Measurements from ENCODE around the gene MCC.

DNA sequence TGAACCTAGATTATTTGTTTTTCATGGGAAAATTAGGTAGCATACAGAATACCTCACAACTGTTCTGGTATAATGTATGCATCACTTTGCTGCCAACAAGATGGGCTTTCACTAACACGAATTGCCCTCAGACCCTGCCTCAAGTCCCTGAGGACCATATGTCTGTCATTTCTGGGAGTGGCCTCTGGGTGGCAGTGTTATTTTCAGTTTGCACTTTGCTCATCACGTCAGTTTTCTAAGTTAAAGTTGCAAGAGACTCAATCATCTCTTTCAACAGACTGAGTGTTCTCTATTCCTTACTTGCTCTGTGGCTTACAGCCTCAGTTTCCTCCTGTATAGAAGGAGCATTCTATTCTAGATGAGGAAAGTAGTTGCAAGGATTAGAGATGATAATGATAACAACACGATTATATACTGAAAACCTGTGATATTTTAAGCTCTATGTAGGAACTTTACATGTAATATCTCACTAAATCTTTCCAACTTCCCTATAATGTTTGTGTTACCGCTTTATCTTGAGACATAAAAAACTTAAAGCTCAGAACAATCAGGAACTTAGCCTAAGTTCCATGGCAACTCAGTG is 109.2 kb downstream of the MCC start:
- no peak for TF ChIP-seq POLR2A (IDR thresholded peaks at IDR 0.05)
- TF ChIP-seq, protein P1, sequence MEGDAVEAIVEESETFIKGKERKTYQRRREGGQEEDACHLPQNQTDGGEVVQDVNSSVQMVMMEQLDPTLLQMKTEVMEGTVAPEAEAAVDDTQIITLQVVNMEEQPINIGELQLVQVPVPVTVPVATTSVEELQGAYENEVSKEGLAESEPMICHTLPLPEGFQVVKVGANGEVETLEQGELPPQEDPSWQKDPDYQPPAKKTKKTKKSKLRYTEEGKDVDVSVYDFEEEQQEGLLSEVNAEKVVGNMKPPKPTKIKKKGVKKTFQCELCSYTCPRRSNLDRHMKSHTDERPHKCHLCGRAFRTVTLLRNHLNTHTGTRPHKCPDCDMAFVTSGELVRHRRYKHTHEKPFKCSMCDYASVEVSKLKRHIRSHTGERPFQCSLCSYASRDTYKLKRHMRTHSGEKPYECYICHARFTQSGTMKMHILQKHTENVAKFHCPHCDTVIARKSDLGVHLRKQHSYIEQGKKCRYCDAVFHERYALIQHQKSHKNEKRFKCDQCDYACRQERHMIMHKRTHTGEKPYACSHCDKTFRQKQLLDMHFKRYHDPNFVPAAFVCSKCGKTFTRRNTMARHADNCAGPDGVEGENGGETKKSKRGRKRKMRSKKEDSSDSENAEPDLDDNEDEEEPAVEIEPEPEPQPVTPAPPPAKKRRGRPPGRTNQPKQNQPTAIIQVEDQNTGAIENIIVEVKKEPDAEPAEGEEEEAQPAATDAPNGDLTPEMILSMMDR (IDR thresholded peaks at IDR 0.05 in 4 of 5, conservative IDR thresholded peaks at IDR 0.05 in 1 of 5): peak in 4 of 5 experiments; percentile 44 to 68 (median 55)
